Mesenchymal stem cell (in vitro differentiated cells and primary cell): Measurements from ENCODE around the gene GGCX.
A peak's percentile ranks its signal among the peaks of the same experiment; 100 is the strongest.

Experiments used
- DNase-seq: peaks from one replicate; pipeline ENCODE4 v3.0.0-alpha.2; 2013
- H2AFZ ChIP-seq: one replicate; pipeline ENCODE4 v1.6.1; 2013; ENCODE audit warnings: low read depth, mild to moderate bottlenecking, control low read depth, inconsistent platforms, low read length, moderate library complexity
- H2AK5ac ChIP-seq: 2 replicates; pipeline ENCODE4 v1.6.1; 2013; ENCODE audit warnings: low read length, moderate library complexity, mild to moderate bottlenecking, inconsistent platforms; ENCODE audit not compliant: severe bottlenecking
- H2BK120ac ChIP-seq: one replicate; pipeline ENCODE4 v1.6.1; 2013; ENCODE audit warnings: low read depth, mild to moderate bottlenecking, inconsistent platforms, low read length, moderate library complexity
- H2BK12ac ChIP-seq, 2 experiments: one replicate each; pipeline ENCODE4 v1.6.1; 2013; ENCODE audit warnings: inconsistent platforms in 2 of 2, low read length in 2 of 2, mild to moderate bottlenecking in 2 of 2, moderate library complexity in 2 of 2, control low read depth in 1 of 2
- H2BK15ac ChIP-seq: one replicate; pipeline ENCODE4 v1.6.1; 2013; ENCODE audit warnings: mild to moderate bottlenecking, low read depth, inconsistent platforms; ENCODE audit not compliant: poor library complexity, severe bottlenecking
- H2BK5ac ChIP-seq: 2 replicates; pipeline ENCODE4 v1.6.1; 2013; ENCODE audit warnings: low read depth, mild to moderate bottlenecking, low read length, control low read depth, inconsistent platforms; ENCODE audit not compliant: poor library complexity, severe bottlenecking
- H3K14ac ChIP-seq, 2 experiments: one replicate each; pipeline ENCODE4 v1.6.1; 2013; ENCODE audit warnings: inconsistent platforms in 2 of 2, low read length in 2 of 2, control low read depth in 1 of 2, mild to moderate bottlenecking in 1 of 2, moderate library complexity in 1 of 2
- H3K18ac ChIP-seq, 2 experiments: one replicate each; pipeline ENCODE4 v1.6.1; 2013; ENCODE audit warnings: inconsistent platforms in 2 of 2, low read length in 2 of 2, control low read depth in 1 of 2, low read depth in 1 of 2, mild to moderate bottlenecking in 1 of 2
- H3K23ac ChIP-seq, 2 experiments: one replicate each; pipeline ENCODE4 v1.6.1; 2013; ENCODE audit warnings: inconsistent platforms in 2 of 2, low read length in 2 of 2, mild to moderate bottlenecking in 2 of 2, moderate library complexity in 2 of 2, control low read depth in 1 of 2
- H3K27ac ChIP-seq: 2 replicates; pipeline ENCODE4 v1.5.1; 2013; ENCODE audit warnings: mild to moderate bottlenecking, moderate library complexity, low read length, control low read depth, inconsistent platforms; ENCODE audit not compliant: poor library complexity, severe bottlenecking
- H3K27me3 ChIP-seq, 2 experiments: 2 replicates each; pipeline versions ENCODE4 v1.6.1 to v1.7.0; 2013; ENCODE audit warnings: low read length in 2 of 2, mild to moderate bottlenecking in 2 of 2, moderate library complexity in 2 of 2, control low read depth in 1 of 2, inconsistent platforms in 1 of 2; ENCODE audit not compliant: control insufficient read depth in 1 of 2, insufficient read depth in 1 of 2
- H3K36me3 ChIP-seq, 2 experiments: 2 replicates each; pipeline versions ENCODE4 v1.6.1 to v1.7.0; 2013; ENCODE audit warnings: low read length in 2 of 2, control low read depth in 1 of 2, inconsistent platforms in 1 of 2, low read depth in 1 of 2, mild to moderate bottlenecking in 1 of 2; ENCODE audit not compliant: insufficient read depth in 2 of 2, control insufficient read depth in 1 of 2
- H3K4ac ChIP-seq, 2 experiments: one replicate each; pipeline ENCODE4 v1.6.1; 2013; ENCODE audit warnings: inconsistent platforms in 2 of 2, low read length in 2 of 2, mild to moderate bottlenecking in 2 of 2, moderate library complexity in 2 of 2, control low read depth in 1 of 2, low read depth in 1 of 2
- H3K4me1 ChIP-seq: 2 replicates; pipeline ENCODE4 v1.6.1; 2013; ENCODE audit warnings: low read depth, low read length, control low read depth; ENCODE audit not compliant: control insufficient read depth, insufficient read depth
- H3K4me2 ChIP-seq: 2 replicates; pipeline ENCODE4 v1.6.1; 2013; ENCODE audit warnings: low read length, mild to moderate bottlenecking, inconsistent platforms; ENCODE audit not compliant: poor library complexity, severe bottlenecking
- H3K4me3 ChIP-seq, 2 experiments: 2 replicates each; pipeline versions ENCODE4 v1.5.1 to v1.7.0; 2013; ENCODE audit warnings: low read length in 2 of 2, mild to moderate bottlenecking in 2 of 2, control low read depth in 1 of 2, low read depth in 1 of 2; ENCODE audit not compliant: insufficient read depth in 1 of 2
- H3K79me1 ChIP-seq: replicated peaks from 2 replicates; pipeline ENCODE4 v1.6.1; 2013; ENCODE audit warnings: mild to moderate bottlenecking, control low read depth, low read length, inconsistent platforms; ENCODE audit not compliant: poor library complexity, severe bottlenecking
- H3K9ac ChIP-seq: 2 replicates; pipeline ENCODE4 v1.7.0; 2013; ENCODE audit warnings: mild to moderate bottlenecking, low read length, moderate library complexity
- H3K9me3 ChIP-seq: 2 replicates; pipeline ENCODE4 v1.7.0; 2013; ENCODE audit warnings: mild to moderate bottlenecking, low read length; ENCODE audit not compliant: control insufficient read depth
- H4K8ac ChIP-seq: one replicate; pipeline ENCODE4 v1.6.1; 2013; ENCODE audit warnings: inconsistent platforms, mild to moderate bottlenecking, low read length, moderate library complexity
- H4K91ac ChIP-seq: one replicate; pipeline ENCODE4 v1.6.1; 2013; ENCODE audit warnings: mild to moderate bottlenecking, low read length, inconsistent platforms
- WGBS: methylation state at CpG from one replicate; pipeline ENCODE4 v1.1.7; 2013; ENCODE audit warnings: mixed read lengths; 5-methylcytosine and 5-hydroxymethylcytosine counted together

Gene GGCX

GRCh38 chr2:85505551-85506238, 55.6 kb downstream of the GGCX start:
- H3K4me2 ChIP-seq: no peak overlapping the region
- peak overlapping the region; percentile 95 to 99 for H2BK12ac ChIP-seq
- peak overlapping the region; percentile 64 to 93 for H3K18ac ChIP-seq
- peak overlapping the region; percentile 30 to 42 for H3K4ac ChIP-seq
- no peaks in the 10 kb centered on the region for H3K36me3 ChIP-seq
- peak overlapping the region; percentile 33 for H2AK5ac ChIP-seq
- 90% methylated on average over 10 of the region's 10 CpGs for WGBS
- no peak overlapping the region for H3K14ac ChIP-seq
- DNase-seq: no peak
- no peak overlapping the region for H2BK5ac ChIP-seq
- H4K8ac ChIP-seq: peak overlapping the region; percentile 57
- H3K79me1 ChIP-seq: no peaks in the 10 kb centered on the region
- no peak overlapping the region for H2BK15ac ChIP-seq
- H2BK120ac ChIP-seq: peak overlapping the region; percentile 85
- H3K27me3 ChIP-seq: no peaks in the 10 kb centered on the region
- H3K23ac ChIP-seq: peak overlapping the region in 1 of 2 experiments; percentile 56
- no peak overlapping the region for H2AFZ ChIP-seq
- H3K4me1 ChIP-seq: peaks cover 19% of the 10 kb centered on the region
- peak overlapping the region; percentile 80 for H3K27ac ChIP-seq
- no peak overlapping the region for H3K4me3 ChIP-seq
- peak overlapping the region; percentile 80 for H3K9ac ChIP-seq
- no peaks in the 10 kb centered on the region for H3K9me3 ChIP-seq
- peak overlapping the region; percentile 94 for H4K91ac ChIP-seq

DNA sequence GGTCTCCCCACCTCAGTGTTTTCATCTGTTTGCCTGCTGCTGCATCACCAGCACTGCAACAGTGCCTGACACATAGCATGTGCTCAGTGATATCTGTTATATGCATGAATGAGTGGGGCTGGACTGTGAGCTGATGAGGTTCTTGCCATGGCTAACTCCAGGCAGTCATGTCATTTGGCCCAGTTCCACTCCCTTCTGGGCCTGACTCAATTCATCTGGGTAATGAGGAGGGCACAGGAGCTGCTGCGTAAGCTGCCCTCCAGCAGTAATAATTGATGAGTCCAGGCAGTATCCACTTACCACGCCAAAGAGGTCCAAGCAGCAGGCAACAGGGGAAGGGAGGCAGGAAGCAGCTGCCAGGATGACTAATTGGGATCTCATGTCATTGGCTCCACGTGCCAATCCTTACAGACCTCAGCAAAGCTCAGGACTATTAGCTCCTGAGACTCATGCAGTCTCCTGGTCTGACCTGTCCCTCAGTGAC, 56.5 kb downstream of the GGCX start:
- H3K4me2 ChIP-seq: peak overlapping the region; percentile 7
- no peak overlapping the region for H2AFZ ChIP-seq
- peak overlapping the region; percentile 5 to 67 for H3K4ac ChIP-seq
- peaks cover 19% of the 10 kb centered on the region for H3K4me1 ChIP-seq
- DNase-seq: peak; percentile 93
- H3K27ac ChIP-seq: peak overlapping the region; percentile 80
- H2BK120ac ChIP-seq: peak overlapping the region; percentile 74
- peak overlapping the region; percentile 23 to 95 for H2BK12ac ChIP-seq
- H4K8ac ChIP-seq: peak overlapping the region; percentile 76
- no peak overlapping the region for H3K23ac ChIP-seq
- no peaks in the 10 kb centered on the region for H3K36me3 ChIP-seq
- H2BK15ac ChIP-seq: no peak overlapping the region
- no peaks in the 10 kb centered on the region for H3K27me3 ChIP-seq
- 1% methylated on average over 3 of the region's 3 CpGs for WGBS
- no peak overlapping the region for H2AK5ac ChIP-seq
- peak overlapping the region; percentile 83 for H4K91ac ChIP-seq
- H3K9me3 ChIP-seq: no peaks in the 10 kb centered on the region
- H3K4me3 ChIP-seq: no peak overlapping the region
- H3K9ac ChIP-seq: peak overlapping the region; percentile 80
- peak overlapping the region; percentile 80 to 89 for H3K18ac ChIP-seq
- peak overlapping the region in 1 of 2 experiments; percentile 2 for H3K14ac ChIP-seq
- H2BK5ac ChIP-seq: no peak overlapping the region
- H3K79me1 ChIP-seq: no peaks in the 10 kb centered on the region

DNA sequence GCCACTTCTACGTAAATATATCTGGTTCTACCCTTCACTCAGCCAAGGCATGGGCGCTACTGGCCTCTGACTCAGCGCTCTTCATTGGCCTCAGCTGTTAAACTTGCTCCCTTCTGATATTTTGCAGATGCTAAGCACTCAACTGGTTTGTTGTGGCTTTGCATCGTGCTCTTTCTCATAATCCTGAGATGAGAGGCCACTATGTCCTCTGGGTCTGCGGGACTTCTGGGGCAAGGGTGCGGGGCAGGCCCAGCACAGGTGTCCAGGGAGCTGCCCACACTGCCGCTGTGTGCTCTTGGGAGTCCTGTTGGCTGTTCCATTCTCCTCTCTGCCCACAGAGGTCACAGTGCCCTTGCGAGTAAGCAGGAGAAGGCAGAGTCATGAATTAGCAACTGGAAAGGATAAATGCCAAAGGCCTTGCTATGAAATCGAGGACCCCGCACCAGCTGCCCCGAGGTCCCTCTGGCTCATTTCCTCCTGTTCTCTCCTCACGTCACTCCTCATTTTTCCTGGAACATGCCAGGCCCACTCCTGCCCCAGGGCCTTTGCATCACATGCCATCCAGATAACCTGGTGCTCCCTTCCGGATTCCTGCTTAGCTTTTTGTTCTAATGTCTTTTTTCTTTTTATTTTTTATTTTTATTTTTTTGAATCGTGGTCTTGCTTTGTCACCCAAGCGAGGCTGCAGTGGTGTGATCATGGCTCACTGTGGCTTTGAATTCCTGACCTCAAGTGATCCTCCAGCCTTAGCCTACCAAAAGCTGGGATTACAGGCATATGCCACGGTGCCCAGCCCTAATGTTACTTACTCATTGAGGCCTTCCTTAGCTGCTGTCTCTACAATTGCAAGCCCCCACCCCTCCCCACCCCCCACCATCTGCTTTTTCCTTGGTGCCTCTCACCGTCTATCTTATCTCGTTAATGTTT, 57.2 kb downstream of the GGCX start:
- DNase-seq: peak; percentile 71
- WGBS: 66% methylated on average over 17 of the region's 18 CpGs
- Histone ChIP-seq H3K4me1 (peaks cover 19% of the 10 kb centered on the region), H2BK15ac (peak overlapping the region; percentile 81), H3K9me3 (no peaks in the 10 kb centered on the region), H2BK5ac (no peak overlapping the region), H4K8ac (peak overlapping the region; percentile 76), H3K27ac (peak overlapping the region; percentile 80), H3K9ac (peak overlapping the region; percentile 64), H2BK12ac (peak overlapping the region; percentile 75 to 95), H4K91ac (peak overlapping the region; percentile 83), H3K14ac (no peak overlapping the region), H3K4ac (peak overlapping the region; percentile 15 to 73), H2AFZ (no peak overlapping the region), H3K4me2 (peak overlapping the region; percentile 7), H3K27me3 (no peaks in the 10 kb centered on the region), H3K18ac (peak overlapping the region; percentile 89), H3K4me3 (no peak overlapping the region), H3K36me3 (no peaks in the 10 kb centered on the region), H3K23ac (no peak overlapping the region), H2BK120ac (peak overlapping the region; percentile 74), H2AK5ac (peak overlapping the region; percentile 37), H3K79me1 (no peaks in the 10 kb centered on the region)
